GM23338 (cell line): ENCODE results near the gene MRLN. TPM values are rescaled to one million over a fixed set of nuclear protein-coding genes. Genes with fewer than 3 reads are reported as not detected.

Source experiments
- ATAC-seq: fragments of 200-7000 bp; cut with Tn5 transposase; 3 replicates; pipeline ENCODE4 v1.9.1; 2020
- DNase-seq: peaks from one replicate; pipeline ENCODE4 v3.0.0-alpha.2; 2015; ENCODE audit warnings: low spot score
- H2AFZ ChIP-seq: fragments of 200-600 bp; sonication (generic); 2 replicates; pipeline ENCODE4 v1.8.0; 2016; ENCODE audit warnings: antibody characterized with exemption, mild to moderate bottlenecking, moderate library complexity
- H3F3A ChIP-seq: fragments of 200-600 bp; sonication (generic); replicated peaks from 2 replicates; pipeline ENCODE4 v1.8.0; 2017; ENCODE audit warnings: antibody characterized with exemption, mixed run types, low read depth
- H3K27ac ChIP-seq: fragments of 200-600 bp; sonication (generic); 2 replicates; pipeline ENCODE4 v1.6.1; 2016; ENCODE audit warnings: low read depth
- H3K27me3 ChIP-seq: fragments of 200-600 bp; sonication (generic); 2 replicates; pipeline ENCODE4 v1.8.0; 2016; ENCODE audit warnings: mild to moderate bottlenecking, mixed run types, moderate library complexity; ENCODE audit not compliant: insufficient read depth
- H3K36me3 ChIP-seq: fragments of 200-600 bp; sonication (generic); 2 replicates; pipeline ENCODE4 v1.8.0; 2016; ENCODE audit warnings: mild to moderate bottlenecking; ENCODE audit not compliant: insufficient read depth
- H3K4me1 ChIP-seq: fragments of 200-600 bp; sonication (generic); 2 replicates; pipeline ENCODE4 v1.8.0; 2016; ENCODE audit warnings: mild to moderate bottlenecking, moderate library complexity; ENCODE audit not compliant: insufficient read depth
- H3K4me2 ChIP-seq: fragments of 200-600 bp; sonication (generic); 2 replicates; pipeline ENCODE4 v1.7.1; 2017; ENCODE audit warnings: mixed run types
- H3K4me3 ChIP-seq: fragments of 200-600 bp; sonication (generic); 2 replicates; pipeline ENCODE4 v1.6.1; 2016; ENCODE audit warnings: mixed run types
- H3K79me2 ChIP-seq: fragments of 200-600 bp; sonication (generic); replicated peaks from 2 replicates; pipeline ENCODE4 v1.8.0; 2017; ENCODE audit warnings: mild to moderate bottlenecking; ENCODE audit not compliant: insufficient read depth
- H3K9me2 ChIP-seq: fragments of 200-600 bp; sonication (generic); 2 replicates; pipeline ENCODE4 v1.8.0; 2017; ENCODE audit not compliant: insufficient read depth
- H4K20me1 ChIP-seq: fragments of 200-600 bp; sonication (generic); replicated peaks from 2 replicates; pipeline ENCODE4 v1.8.0; 2017; ENCODE audit warnings: mild to moderate bottlenecking; ENCODE audit not compliant: insufficient read depth
- H3K27ac Mint-ChIP-seq: 2 replicates; pipeline ENCODE4 v1.8.0; 2020; ENCODE audit warnings: inconsistent platforms, mild to moderate bottlenecking, moderate library complexity, mixed read lengths
- H3K27me3 Mint-ChIP-seq: 3 replicates; pipeline ENCODE4 v1.8.0; 2022; ENCODE audit warnings: low read depth, mild to moderate bottlenecking, moderate library complexity, mixed read lengths, inconsistent platforms; ENCODE audit not compliant: insufficient read depth, poor library complexity
- H3K36me3 Mint-ChIP-seq: 3 replicates; pipeline ENCODE4 v1.8.0; 2021; ENCODE audit warnings: low read depth, mild to moderate bottlenecking, inconsistent platforms, moderate library complexity, mixed read lengths
- H3K4me1 Mint-ChIP-seq: 3 replicates; pipeline ENCODE4 v1.8.0; 2020; ENCODE audit warnings: mild to moderate bottlenecking, inconsistent platforms, mixed read lengths
- H3K4me3 Mint-ChIP-seq: 3 replicates; pipeline ENCODE4 v1.8.0; 2021; ENCODE audit warnings: moderate library complexity, mild to moderate bottlenecking, inconsistent platforms, mixed read lengths
- H3K9me3 Mint-ChIP-seq: 3 replicates; pipeline ENCODE4 v1.8.0; 2020; ENCODE audit warnings: moderate library complexity, mild to moderate bottlenecking, inconsistent platforms, mixed read lengths
- EZH2 ChIP-seq: fragments of 200-600 bp; sonication (generic); IDR thresholded peaks from one replicate; pipeline ENCODE4 v1.8.0; 2017; ENCODE audit warnings: antibody characterized with exemption, mild to moderate bottlenecking, low read depth; ENCODE audit not compliant: unreplicated experiment
- EZH2phosphoT487 ChIP-seq: fragments of 200-600 bp; sonication (generic); IDR thresholded peaks from one replicate; pipeline ENCODE4 v1.8.1; 2018; ENCODE audit warnings: antibody characterized with exemption; ENCODE audit not compliant: unreplicated experiment
- JUNB ChIP-seq: IDR thresholded peaks from one replicate; pipeline ENCODE4 v1.6.1; 2016; ENCODE audit warnings: antibody characterized with exemption; ENCODE audit not compliant: unreplicated experiment
- POLR2AphosphoS5 ChIP-seq: IDR thresholded peaks from 2 replicates; pipeline ENCODE4 v1.6.1; 2016; ENCODE audit warnings: antibody characterized with exemption, low read depth
- STAT1 ChIP-seq: IDR thresholded peaks from one replicate; pipeline ENCODE4 v1.6.1; 2016; ENCODE audit warnings: antibody characterized with exemption; ENCODE audit not compliant: unreplicated experiment
- ZNF114 ChIP-seq: fragments of 250-450 bp; sonication (Bioruptor Pico); IDR thresholded peaks from 2 replicates; pipeline ENCODE4 v1.5.0; 2020; ENCODE audit warnings: mild to moderate bottlenecking, moderate library complexity
- ZNF331 ChIP-seq: fragments of 250-450 bp; sonication (Bioruptor Pico); IDR thresholded peaks from 2 replicates; pipeline ENCODE4 v1.5.0; 2020; ENCODE audit warnings: low read depth, mild to moderate bottlenecking, moderate library complexity
- polyA plus RNA-seq: library from polyadenylated mRNA; unstranded; fragments of >200 nt; fragmentation: Nextera tagmentation; extraction: Ambion mirVana; gene quantifications from 2 replicates; pipeline ENCODE4 v1.2.1, GENCODE V29; 2016
- total RNA-seq: library from RNA; depleted of rRNA; stranded (reverse); fragments of >200 nt; shearing (Covaris generic); gene quantifications from 2 replicates; pipeline ENCODE4 v1.2.3, GENCODE V29; 2014
- TF ChIP-seq, protein P1 (sequence below): IDR thresholded peaks from one replicate; pipeline ENCODE4 v1.6.1; 2018; ENCODE audit warnings: antibody characterized with exemption; ENCODE audit not compliant: unreplicated experiment
- TF ChIP-seq, protein P2 (sequence below), 2 experiments: fragments of 200-600 bp in 1 of 2; sonication (generic) in 1 of 2; conservative IDR thresholded peaks; 2 replicates each; pipeline versions ENCODE4 v1.5.1 to v1.6.1; 2016 to 2017; ENCODE audit warnings: antibody characterized with exemption in 2 of 2, low read depth in 2 of 2, mild to moderate bottlenecking in 2 of 2, moderate library complexity in 1 of 2
- TF ChIP-seq, protein P3 (sequence below): IDR thresholded peaks from 2 replicates; pipeline ENCODE4 v1.6.1; 2016; ENCODE audit warnings: antibody characterized with exemption
- TF ChIP-seq, protein P4 (sequence below): fragments of 250-450 bp; sonication (Bioruptor Pico); IDR thresholded peaks from 2 replicates; pipeline ENCODE4 v1.5.0; 2020; ENCODE audit warnings: mild to moderate bottlenecking, moderate library complexity

The MRLN gene
- total and polyA plus RNA-seq, 2 experiments from 2014 or later, result not detected

DNA sequence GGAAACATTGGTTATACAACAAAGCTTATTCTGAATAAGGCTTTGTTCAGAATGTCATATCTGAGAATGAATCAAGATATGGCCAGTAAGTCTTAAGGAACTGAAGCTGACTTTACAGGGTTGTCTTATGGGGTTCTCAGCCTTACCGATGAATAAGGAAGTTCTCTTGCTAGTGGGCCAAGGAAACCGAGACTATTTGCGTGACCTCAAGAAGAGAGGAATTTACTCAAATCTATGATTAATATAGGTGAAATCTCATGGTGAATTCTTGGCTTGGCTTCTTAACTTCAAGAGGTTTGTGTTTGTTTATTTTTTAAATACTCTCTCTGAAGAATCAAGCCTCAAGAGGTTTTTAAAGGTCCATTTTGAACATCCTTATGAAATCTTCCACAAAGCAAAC is 4.7 kb upstream of the MRLN start (continued):
- no peak for TF ChIP-seq POLR2AphosphoS5
- TF ChIP-seq ZNF331, result no peak
- TF ChIP-seq, protein P1, sequence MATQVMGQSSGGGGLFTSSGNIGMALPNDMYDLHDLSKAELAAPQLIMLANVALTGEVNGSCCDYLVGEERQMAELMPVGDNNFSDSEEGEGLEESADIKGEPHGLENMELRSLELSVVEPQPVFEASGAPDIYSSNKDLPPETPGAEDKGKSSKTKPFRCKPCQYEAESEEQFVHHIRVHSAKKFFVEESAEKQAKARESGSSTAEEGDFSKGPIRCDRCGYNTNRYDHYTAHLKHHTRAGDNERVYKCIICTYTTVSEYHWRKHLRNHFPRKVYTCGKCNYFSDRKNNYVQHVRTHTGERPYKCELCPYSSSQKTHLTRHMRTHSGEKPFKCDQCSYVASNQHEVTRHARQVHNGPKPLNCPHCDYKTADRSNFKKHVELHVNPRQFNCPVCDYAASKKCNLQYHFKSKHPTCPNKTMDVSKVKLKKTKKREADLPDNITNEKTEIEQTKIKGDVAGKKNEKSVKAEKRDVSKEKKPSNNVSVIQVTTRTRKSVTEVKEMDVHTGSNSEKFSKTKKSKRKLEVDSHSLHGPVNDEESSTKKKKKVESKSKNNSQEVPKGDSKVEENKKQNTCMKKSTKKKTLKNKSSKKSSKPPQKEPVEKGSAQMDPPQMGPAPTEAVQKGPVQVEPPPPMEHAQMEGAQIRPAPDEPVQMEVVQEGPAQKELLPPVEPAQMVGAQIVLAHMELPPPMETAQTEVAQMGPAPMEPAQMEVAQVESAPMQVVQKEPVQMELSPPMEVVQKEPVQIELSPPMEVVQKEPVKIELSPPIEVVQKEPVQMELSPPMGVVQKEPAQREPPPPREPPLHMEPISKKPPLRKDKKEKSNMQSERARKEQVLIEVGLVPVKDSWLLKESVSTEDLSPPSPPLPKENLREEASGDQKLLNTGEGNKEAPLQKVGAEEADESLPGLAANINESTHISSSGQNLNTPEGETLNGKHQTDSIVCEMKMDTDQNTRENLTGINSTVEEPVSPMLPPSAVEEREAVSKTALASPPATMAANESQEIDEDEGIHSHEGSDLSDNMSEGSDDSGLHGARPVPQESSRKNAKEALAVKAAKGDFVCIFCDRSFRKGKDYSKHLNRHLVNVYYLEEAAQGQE, result no peak
- TF ChIP-seq, protein P2, sequence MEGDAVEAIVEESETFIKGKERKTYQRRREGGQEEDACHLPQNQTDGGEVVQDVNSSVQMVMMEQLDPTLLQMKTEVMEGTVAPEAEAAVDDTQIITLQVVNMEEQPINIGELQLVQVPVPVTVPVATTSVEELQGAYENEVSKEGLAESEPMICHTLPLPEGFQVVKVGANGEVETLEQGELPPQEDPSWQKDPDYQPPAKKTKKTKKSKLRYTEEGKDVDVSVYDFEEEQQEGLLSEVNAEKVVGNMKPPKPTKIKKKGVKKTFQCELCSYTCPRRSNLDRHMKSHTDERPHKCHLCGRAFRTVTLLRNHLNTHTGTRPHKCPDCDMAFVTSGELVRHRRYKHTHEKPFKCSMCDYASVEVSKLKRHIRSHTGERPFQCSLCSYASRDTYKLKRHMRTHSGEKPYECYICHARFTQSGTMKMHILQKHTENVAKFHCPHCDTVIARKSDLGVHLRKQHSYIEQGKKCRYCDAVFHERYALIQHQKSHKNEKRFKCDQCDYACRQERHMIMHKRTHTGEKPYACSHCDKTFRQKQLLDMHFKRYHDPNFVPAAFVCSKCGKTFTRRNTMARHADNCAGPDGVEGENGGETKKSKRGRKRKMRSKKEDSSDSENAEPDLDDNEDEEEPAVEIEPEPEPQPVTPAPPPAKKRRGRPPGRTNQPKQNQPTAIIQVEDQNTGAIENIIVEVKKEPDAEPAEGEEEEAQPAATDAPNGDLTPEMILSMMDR (conservative IDR thresholded peaks at IDR 0.05; ENCODE audit: low read depth in 2 of 2), result no peak
- no peak for TF ChIP-seq EZH2
- no peak for TF ChIP-seq JUNB
- no peak for TF ChIP-seq STAT1

DNA sequence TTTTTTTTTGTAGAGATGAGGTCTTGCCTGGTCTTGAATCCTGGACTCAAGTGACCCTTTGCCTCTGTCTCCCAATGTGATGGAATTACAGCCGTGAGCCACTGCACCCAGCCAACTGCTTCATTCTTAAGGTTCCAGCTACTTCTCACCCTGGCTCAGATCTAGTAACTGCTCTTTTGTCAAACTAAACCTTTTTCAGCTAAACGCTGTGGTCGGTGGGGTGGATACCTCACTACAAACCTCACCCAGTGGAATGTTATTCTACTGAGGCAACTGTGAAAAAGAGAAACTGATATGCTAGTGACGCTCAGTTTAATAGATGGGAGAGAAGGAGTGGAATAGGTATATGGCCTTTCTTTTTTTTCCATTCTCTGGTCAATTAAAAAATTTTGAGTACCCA is 1.7 kb upstream of the MRLN start:
- Histone ChIP-seq H3K4me1 (0 out of 2 replicates have a peak, but pooled peaks cover 5% of the 10 kb centered on the region), H3K4me2 (no peak overlapping the region), H4K20me1 (no peaks in the 10 kb centered on the region), H3K79me2 (no peaks in the 10 kb centered on the region), H2AFZ (0 out of 2 replicates have a peak overlapping the region, but pooled peaks have one; percentile 18), H3K36me3 (no peaks in the 10 kb centered on the region), H3K27me3 (no peaks in the 10 kb centered on the region), H3K27ac (no peak overlapping the region), H3K9me2 (no peaks in the 10 kb centered on the region), H3K4me3 (no peak overlapping the region), H3F3A (no peaks in the 10 kb centered on the region)
- DNase-seq (no peak), ATAC-seq (no peak)
- Mint-ChIP-seq H3K27ac (no peak overlapping the region), H3K9me3 (peaks cover 11% of the 10 kb centered on the region), H3K36me3 (no peaks in the 10 kb centered on the region), H3K4me1 (peaks cover 5% of the 10 kb centered on the region; the same call in 2 of the 3 replicates), H3K4me3 (no peak overlapping the region), H3K27me3 (peaks cover 3% of the 10 kb centered on the region)
- TF ChIP-seq ZNF114, result no peak
- no peak for TF ChIP-seq JUNB
- TF ChIP-seq, protein P3, sequence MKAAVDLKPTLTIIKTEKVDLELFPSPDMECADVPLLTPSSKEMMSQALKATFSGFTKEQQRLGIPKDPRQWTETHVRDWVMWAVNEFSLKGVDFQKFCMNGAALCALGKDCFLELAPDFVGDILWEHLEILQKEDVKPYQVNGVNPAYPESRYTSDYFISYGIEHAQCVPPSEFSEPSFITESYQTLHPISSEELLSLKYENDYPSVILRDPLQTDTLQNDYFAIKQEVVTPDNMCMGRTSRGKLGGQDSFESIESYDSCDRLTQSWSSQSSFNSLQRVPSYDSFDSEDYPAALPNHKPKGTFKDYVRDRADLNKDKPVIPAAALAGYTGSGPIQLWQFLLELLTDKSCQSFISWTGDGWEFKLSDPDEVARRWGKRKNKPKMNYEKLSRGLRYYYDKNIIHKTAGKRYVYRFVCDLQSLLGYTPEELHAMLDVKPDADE, result no peak
- TF ChIP-seq EZH2phosphoT487, result no peak
- no peak for TF ChIP-seq STAT1
- no peak for TF ChIP-seq ZNF331
- TF ChIP-seq, protein P4, sequence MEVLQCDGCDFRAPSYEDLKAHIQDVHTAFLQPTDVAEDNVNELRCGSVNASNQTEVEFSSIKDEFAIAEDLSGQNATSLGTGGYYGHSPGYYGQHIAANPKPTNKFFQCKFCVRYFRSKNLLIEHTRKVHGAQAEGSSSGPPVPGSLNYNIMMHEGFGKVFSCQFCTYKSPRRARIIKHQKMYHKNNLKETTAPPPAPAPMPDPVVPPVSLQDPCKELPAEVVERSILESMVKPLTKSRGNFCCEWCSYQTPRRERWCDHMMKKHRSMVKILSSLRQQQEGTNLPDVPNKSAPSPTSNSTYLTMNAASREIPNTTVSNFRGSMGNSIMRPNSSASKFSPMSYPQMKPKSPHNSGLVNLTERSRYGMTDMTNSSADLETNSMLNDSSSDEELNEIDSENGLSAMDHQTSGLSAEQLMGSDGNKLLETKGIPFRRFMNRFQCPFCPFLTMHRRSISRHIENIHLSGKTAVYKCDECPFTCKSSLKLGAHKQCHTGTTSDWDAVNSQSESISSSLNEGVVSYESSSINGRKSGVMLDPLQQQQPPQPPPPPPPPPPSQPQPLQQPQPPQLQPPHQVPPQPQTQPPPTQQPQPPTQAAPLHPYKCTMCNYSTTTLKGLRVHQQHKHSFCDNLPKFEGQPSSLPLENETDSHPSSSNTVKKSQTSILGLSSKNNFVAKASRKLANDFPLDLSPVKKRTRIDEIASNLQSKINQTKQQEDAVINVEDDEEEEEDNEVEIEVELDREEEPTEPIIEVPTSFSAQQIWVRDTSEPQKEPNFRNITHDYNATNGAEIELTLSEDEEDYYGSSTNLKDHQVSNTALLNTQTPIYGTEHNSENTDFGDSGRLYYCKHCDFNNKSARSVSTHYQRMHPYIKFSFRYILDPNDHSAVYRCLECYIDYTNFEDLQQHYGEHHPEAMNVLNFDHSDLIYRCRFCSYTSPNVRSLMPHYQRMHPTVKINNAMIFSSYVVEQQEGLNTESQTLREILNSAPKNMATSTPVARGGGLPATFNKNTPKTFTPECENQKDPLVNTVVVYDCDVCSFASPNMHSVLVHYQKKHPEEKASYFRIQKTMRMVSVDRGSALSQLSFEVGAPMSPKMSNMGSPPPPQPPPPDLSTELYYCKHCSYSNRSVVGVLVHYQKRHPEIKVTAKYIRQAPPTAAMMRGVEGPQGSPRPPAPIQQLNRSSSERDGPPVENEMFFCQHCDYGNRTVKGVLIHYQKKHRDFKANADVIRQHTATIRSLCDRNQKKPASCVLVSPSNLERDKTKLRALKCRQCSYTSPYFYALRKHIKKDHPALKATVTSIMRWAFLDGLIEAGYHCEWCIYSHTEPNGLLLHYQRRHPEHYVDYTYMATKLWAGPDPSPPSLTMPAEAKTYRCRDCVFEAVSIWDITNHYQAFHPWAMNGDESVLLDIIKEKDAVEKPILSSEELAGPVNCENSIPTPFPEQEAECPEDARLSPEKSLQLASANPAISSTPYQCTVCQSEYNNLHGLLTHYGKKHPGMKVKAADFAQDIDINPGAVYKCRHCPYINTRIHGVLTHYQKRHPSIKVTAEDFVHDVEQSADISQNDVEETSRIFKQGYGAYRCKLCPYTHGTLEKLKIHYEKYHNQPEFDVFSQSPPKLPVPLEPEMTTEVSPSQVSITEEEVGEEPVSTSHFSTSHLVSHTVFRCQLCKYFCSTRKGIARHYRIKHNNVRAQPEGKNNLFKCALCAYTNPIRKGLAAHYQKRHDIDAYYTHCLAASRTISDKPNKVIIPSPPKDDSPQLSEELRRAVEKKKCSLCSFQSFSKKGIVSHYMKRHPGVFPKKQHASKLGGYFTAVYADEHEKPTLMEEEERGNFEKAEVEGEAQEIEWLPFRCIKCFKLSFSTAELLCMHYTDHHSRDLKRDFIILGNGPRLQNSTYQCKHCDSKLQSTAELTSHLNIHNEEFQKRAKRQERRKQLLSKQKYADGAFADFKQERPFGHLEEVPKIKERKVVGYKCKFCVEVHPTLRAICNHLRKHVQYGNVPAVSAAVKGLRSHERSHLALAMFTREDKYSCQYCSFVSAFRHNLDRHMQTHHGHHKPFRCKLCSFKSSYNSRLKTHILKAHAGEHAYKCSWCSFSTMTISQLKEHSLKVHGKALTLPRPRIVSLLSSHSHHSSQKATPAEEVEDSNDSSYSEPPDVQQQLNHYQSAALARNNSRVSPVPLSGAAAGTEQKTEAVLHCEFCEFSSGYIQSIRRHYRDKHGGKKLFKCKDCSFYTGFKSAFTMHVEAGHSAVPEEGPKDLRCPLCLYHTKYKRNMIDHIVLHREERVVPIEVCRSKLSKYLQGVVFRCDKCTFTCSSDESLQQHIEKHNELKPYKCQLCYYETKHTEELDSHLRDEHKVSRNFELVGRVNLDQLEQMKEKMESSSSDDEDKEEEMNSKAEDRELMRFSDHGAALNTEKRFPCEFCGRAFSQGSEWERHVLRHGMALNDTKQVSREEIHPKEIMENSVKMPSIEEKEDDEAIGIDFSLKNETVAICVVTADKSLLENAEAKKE, result no peak
